T47D (cell line): Measurements from ENCODE around the gene CFAP100.

Experiments used
- DNase-seq, 2 experiments: peaks; one replicate each; pipeline versions ENCODE4 v3.0.0 to v3.0.0-alpha.2; 2011 to 2012; ENCODE audit warnings: low read depth in 1 of 2, low spot score in 1 of 2
- JUND ChIP-seq: IDR thresholded peaks from 2 replicates; pipeline ENCODE4 v1.6.1; 2012; ENCODE audit warnings: low read depth
- in situ Hi-C: cut with HindIII; loops from 2 replicates; pipeline ENCODE4 v1.10.0; 2016; ENCODE audit warnings: low sequenced_read_pairs, low pct_unique_long_range_greater_than_20kb

Gene CFAP100

DNA sequence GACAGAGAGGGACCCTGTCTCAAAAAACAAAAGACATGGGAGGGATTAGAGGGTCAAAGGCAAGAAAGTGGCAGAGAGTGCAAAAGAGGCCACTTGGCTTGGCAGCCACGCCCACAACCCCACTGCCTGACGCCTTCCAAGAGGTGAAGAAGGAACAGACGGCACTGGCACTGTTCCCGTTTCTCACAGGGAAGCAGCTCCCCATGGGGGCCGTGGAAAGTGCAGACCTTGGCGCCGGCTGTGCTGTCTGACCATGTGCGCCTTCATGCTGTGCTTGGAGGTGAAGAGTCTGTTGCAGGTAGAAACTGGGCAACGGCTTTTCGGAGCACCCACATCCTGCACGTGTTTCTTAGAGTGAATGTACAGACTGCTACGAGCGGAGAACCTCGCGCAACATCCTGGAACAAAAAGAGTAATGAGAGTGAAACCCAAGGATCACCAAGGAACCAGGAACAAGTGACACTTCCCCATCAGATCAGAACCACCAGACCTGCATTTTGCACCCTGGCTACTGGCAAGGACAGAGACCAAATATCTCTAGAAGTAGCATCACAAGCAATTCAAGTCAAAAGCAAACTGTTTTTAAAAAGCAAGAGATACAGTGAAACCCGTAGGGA, 71.3 kb downstream of the CFAP100 start:
- in situ Hi-C loops, result no loop called here
- DNase-seq, result no peak
- no peak for TF ChIP-seq JUND

DNA sequence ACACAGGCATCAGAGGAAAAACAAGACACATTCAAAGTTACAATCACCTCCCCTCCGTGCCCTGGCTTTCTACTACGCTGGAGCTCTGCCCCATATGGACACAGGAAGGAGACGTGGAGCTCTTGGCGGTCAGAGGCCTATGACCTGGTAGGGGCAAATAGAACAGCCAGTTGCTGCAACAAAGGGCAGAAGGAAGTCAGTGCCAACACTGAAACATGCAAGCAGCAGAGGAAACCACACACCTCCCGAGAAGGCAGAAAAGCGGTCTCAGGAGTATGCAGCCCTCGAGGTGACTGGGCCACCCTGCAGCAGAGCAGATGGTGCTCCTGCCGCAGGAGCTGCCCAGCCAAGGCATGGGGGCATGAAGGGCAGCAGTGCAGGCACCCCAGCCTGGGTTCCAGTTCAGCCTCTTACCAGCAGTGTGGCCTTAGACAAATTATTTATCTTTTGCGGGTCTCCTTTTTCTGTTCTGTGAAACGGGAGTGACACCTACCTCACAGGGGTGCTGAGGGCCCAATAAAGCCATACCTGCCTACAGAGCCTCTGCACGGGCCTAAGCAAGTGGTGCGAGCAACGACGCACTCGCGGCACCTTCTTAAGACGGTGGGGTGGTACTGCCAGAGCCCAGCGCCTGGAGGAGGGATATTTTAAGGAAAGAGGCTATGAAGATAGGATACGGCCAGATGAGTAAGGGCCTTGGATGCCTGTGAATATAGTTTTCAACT, 72.3 kb downstream of the CFAP100 start:
- DNase-seq, result no peak
- no peak for TF ChIP-seq JUND
- in situ Hi-C loops, result no loop called here

DNA sequence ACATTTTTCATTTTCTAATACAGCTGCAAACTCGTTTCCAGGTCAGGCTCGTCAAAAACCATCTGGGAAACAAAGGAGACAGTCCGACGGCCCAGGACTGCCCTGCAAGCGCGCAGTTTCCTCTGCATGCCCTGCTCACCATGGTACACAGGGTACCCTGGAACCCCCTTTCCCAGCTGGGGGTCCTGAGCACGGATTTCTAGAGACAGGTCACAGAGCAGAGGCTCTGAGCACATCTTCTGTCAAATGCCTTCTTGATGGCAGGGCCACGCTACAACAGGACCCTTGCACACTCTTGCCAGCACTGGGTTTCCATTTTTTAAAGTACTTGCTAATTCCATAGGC, 72.9 kb downstream of the CFAP100 start:
- DNase-seq, result no peak
- no peak for TF ChIP-seq JUND
- in situ Hi-C loops, result no loop called here

DNA sequence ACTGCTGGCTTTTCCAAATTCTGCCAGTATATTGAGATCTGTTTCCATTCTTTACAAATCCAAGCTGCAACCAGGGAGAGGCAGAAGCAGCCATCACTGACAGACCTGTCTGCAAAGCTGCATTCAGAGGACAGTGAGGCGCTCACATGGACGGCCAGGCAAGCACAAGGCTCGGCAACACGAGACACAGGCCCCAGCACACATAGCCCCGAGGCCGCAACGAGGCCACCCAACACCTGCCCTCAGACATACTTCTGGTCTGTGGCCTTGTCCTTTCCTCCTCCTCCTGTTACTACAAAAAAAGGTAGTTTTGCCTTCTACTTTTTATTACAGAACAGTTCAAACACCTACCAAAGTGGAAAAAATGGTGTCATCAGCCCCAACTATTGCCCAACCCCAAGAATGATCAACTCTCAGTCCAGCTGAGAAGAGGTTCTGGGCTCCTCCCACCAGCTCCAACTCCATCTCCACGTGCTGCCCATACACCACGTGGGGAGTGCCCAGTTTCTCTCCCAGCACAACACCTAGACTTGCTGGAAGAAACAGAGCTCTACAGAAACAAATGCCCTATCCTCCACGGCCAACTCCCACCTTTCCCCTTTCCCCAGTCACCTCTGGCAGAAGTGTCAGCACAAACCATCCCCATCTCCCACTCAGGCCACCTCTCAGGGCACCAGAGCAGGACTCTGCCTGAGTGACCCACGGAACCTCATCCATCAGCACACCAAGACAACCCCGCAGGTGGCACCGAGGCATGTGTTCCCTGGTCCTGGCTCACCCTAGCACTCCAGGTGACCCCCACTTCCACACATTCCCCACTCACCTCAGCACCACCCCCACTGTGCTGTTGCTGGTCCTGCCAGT, 73.6 kb downstream of the CFAP100 start:
- TF ChIP-seq JUND, result no peak
- DNase-seq, result no peak
- in situ Hi-C loops, result no loop called here

DNA sequence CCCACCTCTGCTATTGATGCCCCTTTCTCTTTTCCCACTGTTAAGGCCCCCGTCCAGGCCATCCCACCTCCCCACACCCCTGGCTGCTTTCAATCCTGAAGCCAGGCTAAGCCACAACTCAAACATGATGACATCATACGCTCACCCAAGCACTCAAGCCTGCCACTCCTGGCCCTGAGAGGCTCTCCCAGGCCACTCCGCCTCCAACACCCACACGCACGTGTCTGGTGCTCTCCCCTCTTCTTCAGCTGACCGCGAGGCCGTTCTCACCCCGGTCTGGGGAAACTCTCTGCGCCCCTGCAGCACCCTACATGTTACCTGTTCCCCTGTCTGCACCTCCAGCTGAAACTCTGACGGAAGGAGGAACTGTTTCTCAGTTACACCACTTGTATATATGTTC, 74.8 kb downstream of the CFAP100 start:
- in situ Hi-C loops, result no loop called here
- no peak for DNase-seq
- TF ChIP-seq JUND, result no peak

GRCh38 chr3:126472277-126473006, 77.7 kb downstream of the CFAP100 start:
- in situ Hi-C loops, result no loop called here
- TF ChIP-seq JUND, result no peak
- peak; percentile 82 to 85 for DNase-seq

DNA sequence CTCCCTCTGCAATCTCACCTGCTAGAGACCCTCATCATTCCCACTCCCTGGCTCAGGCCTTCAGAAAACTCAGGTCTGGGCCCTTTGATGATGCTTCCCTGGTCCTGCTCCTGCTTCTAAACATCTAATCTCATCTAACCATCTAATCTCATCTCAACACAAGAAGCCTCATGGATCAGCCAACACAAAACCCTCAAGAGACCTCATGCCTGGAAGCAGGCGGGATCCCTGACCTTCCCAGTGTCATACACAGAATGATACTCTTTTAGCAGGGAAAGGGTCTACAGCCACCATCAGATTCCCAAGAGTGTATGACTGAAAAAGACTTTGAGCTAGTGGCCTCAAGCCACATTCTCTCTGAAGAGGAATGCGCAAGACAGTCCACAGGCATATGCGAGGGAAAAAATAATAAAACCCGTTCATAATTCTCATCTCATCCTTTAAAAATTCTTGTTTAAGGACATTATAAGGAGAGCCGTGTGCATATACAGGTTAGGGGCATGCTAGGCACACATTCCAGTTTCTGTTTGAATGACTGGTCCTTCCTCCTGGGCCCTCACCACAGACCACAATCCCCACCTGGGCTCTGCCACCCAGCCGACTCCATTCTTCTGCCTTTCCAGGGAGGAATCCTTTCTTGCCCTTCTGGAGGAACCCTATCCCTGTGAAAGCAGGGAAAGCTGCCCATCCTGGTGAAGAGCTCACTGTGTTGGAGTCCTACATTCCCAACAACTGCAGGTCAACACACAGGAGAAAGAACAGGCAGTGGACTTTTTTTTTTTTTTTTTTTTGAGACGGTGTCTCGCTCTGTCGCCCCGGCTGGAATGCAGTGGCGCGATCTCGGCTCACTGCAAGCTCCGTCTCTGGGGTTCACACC, 78.8 kb downstream of the CFAP100 start:
- TF ChIP-seq JUND, result no peak
- in situ Hi-C loops, result no loop called here
- peak in 1 of 2 experiments; percentile 10 for DNase-seq

DNA sequence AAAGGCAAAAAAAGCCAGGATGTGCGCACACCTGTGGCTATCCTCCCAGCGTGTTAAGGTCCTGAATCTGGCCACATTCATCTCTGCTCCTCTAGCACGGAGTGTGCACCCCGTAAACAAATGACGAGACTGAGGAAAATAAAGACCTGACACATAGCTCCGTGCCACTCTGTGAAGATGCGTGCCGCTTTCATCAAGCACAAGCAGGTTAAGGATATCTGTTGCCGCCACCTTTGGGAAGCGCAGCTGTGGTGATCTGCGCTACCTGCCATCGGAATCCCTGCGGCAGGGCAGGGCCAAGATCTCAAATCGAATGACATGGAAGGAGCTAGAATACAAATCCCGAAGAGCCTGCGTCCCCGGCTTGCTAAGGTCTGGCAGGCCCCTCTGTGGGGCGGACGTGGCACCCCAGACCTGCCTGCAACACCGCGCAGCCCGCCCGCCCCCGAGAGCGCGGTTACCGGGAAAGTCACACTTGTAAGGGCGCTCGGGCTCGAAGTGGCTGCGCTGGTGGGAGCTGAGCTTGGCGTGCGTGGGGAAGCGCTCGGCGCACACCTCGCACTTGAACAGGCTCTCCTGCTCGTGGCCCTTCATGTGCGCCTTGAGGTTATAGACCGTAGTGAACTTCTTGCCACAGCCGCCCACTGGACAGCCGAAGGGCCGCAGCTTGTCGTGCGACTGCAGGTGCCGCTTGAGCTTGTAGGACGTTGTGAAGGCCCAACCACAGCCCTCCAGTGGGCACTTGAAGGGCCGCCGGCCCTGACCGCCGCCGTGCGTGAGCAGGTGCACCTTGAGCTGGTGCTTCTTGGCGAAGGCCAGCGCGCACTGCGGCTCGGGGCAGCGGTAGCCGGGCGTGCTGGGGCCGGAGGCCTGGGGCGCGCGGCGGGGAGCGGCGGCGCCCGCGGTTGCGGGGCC, 80.0 kb downstream of the CFAP100 start:
- DNase-seq, result peak; percentile 34 to 65
- no peak for TF ChIP-seq JUND
- in situ Hi-C loops, result no loop called here

DNA sequence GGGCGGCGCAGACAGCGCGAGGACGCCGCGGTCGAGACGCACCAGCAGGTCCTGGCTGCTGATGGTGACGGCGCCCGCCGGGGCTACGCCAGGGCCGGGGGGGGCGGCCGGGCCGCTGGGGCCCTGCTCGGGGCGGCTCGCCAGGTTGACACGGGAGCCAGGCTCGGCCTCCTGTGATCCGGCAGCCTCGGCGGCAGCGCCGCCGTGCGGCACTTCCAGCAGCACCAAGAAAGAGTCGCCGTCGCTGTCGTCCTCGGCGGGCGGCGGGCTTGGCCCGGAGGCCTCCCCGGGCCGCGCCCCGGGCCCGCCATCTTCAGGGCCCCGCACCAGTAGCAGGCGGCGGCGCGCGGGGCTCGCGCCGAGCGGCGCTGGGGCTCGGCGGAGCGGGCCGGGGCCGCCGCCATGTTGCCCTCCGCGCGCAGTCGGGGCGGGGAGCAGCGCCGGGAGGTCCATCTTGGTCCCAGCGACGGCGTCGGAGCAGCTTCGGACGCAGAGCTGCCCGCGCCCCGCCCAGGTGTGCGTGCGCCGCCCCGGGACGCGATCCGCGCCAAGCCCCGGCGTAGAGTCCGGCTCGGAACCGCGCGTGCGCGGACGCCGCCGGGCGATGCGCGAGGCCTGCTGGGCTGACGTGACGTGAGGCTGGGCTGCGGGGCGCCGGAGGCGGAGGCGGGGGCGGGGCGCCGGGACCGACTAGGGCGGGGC, 80.9 kb downstream of the CFAP100 start, which contains the start of gene ZXDC:
Gene ZXDC (minus strand): TSS at position 479 of the 702 bp plus-strand sequence. CDS start 26 bp downstream, at position 453.
- no peak for TF ChIP-seq JUND
- peak; percentile 97 to 99 for DNase-seq
- in situ Hi-C loops, result no loop called here
